Hypothalamus (tissue), 51 donors: ENCODE measurements around the gene PCDHB11.
"Not testable (repeated sequence)": the region's sequence is repeated elsewhere in the genome, so short reads cannot be mapped to it uniquely, and the experiment has no call there.

Source experiments
- DNase-seq, 51 donors: peaks; one replicate each; lab custom pipeline; 2025; lab: John Stamatoyannopoulos, UW

PCDHB11 gene

DNA sequence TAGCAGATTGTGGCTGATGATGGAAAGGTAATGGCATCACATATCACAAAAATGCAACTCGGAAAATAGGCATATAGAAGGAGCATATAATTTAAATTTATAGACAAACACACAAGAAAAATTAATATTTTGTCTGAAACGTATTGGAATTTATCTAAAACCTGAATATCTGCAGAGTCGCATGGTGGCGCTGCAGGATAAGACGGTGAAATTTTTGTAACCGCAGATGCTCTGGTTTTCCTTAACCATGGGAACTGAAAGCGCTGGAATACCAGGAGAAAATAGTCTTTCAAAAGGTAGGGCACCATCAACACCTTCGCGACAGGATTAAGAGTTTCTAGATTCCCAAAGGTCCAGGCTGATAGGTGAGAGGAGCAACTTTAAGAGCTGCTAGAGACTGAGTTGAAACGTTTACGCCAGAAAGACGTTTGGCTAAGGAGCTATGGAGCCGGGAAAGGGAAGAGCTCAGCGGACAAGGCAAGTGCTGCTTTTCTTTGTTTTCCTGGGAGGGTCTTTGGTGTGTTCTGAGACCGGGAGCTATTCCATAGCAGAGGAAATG, 34.8 kb downstream of the PCDHB11 start:
- no peak for DNase-seq

- DNase-seq: not testable (repeated sequence)
Observed at GRCh38 chr5:141235922-141236321, 36.5 kb downstream of the PCDHB11 start.

DNA sequence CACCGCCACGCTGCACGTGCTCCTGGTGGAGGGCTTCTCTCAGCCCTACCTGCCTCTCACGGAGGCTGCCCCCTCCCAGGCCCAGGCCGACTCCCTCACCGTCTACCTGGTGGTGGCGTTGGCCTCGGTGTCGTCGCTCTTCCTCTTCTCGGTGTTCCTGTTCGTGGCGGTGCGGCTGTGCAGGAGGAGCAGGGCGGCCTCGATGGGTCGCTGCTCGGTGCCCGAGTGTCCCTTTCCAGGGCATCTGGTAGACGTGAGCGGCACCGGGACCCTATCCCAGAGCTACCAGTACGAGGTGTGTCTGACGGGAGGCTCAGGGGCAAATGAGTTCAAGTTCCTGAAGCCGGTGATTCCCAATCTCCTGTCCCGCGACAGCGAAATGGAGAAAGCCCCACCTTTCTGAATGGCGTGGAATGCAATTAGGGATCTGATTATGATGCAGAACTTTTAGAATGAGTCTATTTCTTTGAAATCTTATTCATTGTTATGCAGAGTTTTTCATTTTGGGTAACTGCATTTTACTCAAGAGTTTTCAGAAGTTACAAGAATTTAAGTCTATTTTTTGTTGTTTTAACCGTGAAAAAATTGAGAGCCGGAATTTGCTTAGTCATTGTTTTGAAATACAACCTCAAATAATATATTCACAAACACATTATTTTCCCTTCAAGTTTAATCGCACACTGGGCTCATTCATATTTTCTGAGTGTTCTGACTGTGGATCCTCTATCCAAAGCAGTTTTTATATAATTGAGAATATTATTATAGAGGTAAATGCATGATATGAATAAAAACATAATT, 37.3 kb downstream of the PCDHB11 start:
- DNase-seq: no peak

DNA sequence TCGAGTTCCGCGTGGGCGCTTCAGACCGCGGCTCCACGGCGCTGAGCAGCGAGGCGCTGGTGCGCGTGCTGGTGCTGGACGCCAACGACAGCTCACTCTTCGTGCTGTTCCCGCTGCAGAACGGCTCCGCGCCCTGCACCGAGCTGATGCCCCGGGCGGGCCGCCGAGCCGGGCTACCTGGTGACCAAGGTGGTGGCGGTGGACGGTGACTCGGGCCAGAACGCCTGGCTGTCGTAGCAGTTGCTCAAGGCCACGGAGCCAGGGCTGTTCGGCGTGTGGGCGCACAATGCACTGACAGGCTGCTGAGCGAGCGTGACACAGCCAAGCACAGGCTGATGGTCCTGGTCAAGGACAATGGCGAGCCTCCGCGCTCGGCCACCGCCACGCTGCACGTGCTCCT, 42.1 kb downstream of the PCDHB11 start:
- no peak for DNase-seq

GRCh38 chr5:141245250-141245717, 45.9 kb downstream of the PCDHB11 start, which contains the start of gene PCDHB15:
TSS of gene PCDHB15 (plus strand) at chr5:141245395. CDS start at chr5:141245579, 184 bp downstream.
- DNase-seq: peak in 15 of 51 donors; percentile 1 to 30 (median 9)

GRCh38 chr5:141246971-141247370, 47.5 kb downstream of the PCDHB11 start:
- not testable (repeated sequence) for DNase-seq

- DNase-seq: not testable (repeated sequence)
Observed at GRCh38 chr5:141247434-141247833, 48.0 kb downstream of the PCDHB11 start.

DNA sequence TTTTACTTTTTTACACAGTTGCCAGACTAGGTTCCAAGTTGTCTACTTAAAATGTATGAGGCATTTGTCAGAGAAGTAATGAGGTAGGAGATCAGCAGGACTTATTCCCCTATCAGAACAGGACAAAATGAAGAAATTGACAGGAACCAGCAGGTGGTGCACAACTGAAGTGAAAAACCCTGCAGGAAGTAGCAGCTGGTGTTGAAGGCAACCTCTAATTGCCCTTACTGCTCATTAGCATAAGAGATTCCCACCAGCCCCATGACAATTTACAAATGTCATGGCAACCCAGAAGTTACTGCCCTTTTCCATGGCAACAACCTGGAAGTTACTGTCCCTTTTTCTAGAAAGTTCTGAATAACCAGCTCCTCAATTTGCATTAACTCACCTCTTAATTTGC, 51.1 kb downstream of the PCDHB11 start:
- DNase-seq: no peak
